ENCODE data around the gene CACNA1D. TPM values are rescaled to one million over a fixed set of nuclear protein-coding genes. Genes with fewer than 3 reads are reported as not detected.
"Not testable (repeated sequence)": the region's sequence is repeated elsewhere in the genome, so short reads cannot be mapped to it uniquely, and the experiment has no call there.

CACNA1D gene
- total RNA-seq, result 1.1 TPM
- long read RNA-seq, partial matches to known transcripts, result 0 of 1 reads
- long read RNA-seq, other reads (novel, unspliced or antisense), result 1 of 1 reads

DNA sequence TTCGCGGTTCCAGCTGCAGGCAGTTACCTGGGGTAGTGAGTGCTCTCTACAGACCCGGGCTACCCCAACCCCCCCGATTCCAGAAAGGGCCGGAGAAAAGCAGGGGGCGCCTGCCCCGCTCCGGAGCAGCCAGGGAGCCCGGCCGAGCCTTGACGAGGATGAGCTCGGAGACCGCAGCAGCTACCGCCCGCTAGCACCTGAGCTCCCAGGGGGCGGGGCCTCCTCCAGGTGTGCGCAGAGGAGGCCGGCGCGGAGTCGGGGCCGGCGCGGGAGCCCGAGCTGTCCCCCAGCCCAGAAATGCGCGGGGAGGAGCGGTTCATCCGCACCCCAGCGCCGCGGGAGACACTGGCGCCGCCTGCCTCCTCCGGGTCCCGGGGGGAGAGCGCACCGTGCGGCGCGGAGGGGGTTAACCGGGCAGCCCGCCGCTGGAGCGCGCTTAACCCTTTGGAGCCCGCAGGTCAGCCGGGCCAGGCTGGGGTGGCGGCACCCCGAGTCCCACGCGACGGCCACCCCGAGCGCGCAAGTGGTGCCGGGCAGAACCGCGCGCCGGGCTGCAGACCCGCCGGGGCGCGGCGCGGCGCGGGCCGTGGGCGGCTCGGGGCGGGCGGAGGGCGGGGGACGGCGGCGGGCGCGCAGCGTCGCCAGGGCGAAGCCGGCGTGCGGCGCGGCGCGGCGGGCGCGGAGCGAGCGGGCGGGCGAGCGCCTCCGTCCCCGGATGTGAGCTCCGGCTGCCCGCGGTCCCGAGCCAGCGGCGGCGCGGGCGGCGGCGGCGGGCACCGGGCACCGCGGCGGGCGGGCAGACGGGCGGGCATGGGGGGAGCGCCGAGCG, at the start of gene CACNA1D:
Gene CACNA1D (plus strand): TSS at position 649 of the 829 bp plus-strand sequence. CDS start 556 bp downstream, outside the sequence.
- TF ChIP-seq, protein P1, sequence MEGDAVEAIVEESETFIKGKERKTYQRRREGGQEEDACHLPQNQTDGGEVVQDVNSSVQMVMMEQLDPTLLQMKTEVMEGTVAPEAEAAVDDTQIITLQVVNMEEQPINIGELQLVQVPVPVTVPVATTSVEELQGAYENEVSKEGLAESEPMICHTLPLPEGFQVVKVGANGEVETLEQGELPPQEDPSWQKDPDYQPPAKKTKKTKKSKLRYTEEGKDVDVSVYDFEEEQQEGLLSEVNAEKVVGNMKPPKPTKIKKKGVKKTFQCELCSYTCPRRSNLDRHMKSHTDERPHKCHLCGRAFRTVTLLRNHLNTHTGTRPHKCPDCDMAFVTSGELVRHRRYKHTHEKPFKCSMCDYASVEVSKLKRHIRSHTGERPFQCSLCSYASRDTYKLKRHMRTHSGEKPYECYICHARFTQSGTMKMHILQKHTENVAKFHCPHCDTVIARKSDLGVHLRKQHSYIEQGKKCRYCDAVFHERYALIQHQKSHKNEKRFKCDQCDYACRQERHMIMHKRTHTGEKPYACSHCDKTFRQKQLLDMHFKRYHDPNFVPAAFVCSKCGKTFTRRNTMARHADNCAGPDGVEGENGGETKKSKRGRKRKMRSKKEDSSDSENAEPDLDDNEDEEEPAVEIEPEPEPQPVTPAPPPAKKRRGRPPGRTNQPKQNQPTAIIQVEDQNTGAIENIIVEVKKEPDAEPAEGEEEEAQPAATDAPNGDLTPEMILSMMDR (IDR thresholded peaks at IDR 0.05; ENCODE audit: borderline replicate concordance), result no peak
- H3K27ac ChIP-seq (replicated peaks), result no peak within 1 kb of the TSS
- H3K4me1 ChIP-seq, result peaks cover 21% of the 10 kb centered on the region
- peak within 1 kb of the TSS; percentile 63 for H3K4me3 ChIP-seq
- H3K9me3 ChIP-seq (replicated peaks), result no peaks in the 10 kb centered on the region
- H3K27me3 ChIP-seq (ENCODE audit: low read depth), result peaks cover 89% of the 10 kb centered on the region
- H3K36me3 ChIP-seq, result no peaks in the 10 kb centered on the region
- no peak for DNase-seq
- intact Hi-C loops (cut with micrococcal nuclease), result no loop called here

DNA sequence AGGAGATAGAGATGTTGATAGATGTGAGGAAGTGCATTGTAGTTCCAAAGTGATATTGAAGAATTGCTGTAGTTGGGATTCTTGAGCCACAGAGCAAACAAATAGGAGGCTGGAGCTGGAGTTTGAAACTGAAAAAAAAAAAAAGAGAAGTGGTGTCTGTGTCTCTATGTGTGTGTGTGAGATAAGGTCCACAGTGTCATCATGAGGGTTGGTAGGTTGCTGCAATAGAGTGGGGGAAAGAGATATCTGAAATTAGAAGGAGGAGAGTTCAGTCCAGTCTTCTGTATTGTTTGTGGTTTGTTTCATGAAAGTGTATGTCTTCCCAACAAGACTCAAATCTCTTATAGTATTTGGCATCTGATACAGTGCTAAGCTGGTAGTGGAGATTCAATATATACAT, 37.3 kb upstream of the CACNA1D start:
- Histone ChIP-seq H3K4me3 (no peak overlapping the region), H3K27me3 (ENCODE audit: low read depth) (peaks cover 19% of the 10 kb centered on the region), H3K9me3 (replicated peaks) (no peaks in the 10 kb centered on the region), H3K27ac (replicated peaks) (no peak overlapping the region), H3K4me1 (no peaks in the 10 kb centered on the region), H3K36me3 (no peaks in the 10 kb centered on the region)
- intact Hi-C loops (cut with micrococcal nuclease), result no loop called here
- no peak for DNase-seq
- TF ChIP-seq, protein P1 (IDR thresholded peaks at IDR 0.05; ENCODE audit: borderline replicate concordance), result no peak

DNA sequence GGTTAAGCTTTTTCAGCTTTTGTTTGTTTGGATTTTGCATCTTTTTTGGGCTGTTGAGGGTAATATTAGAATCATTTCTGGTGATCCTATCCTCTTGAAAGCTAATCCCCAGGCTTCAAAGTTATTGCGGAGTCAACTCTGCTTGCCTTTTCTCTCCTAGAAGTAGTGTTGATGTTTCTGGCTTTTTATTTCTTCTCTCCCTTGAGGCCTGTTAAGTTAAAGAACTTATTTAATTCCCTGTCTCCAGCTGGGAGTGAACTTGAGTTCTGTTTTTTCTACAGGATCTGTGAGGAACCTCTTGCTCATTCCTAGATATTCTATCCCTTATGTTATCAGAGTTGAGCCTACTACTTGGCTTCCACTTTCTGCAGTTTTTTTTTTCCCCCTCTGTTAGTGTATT, 34.1 kb upstream of the CACNA1D start:
- no peak overlapping the region for H3K4me3 ChIP-seq

DNA sequence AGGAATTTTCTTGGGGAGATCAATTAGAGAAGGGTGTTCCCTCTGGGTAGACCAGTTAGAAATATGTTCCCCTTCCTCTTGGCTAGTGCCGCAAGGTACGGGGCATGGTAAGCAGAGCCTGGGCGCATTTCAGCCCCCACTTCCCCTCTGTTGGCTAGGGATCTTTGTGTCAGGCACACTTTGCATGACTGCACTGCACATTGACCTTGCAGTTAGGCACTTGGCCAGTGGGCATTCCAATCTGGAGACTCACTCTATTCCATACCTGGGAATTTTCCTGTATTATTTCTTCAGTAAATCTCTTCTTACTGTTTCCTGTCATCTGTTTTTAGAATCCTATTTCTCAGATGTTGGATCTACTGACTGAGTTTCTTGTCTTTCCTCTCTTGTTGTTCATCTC, 30.0 kb upstream of the CACNA1D start:
- no peak for DNase-seq
- intact Hi-C loops (cut with micrococcal nuclease), result no loop called here
- no peaks in the 10 kb centered on the region for H3K36me3 ChIP-seq
- no peak overlapping the region for H3K4me3 ChIP-seq
- TF ChIP-seq, protein P1 (IDR thresholded peaks at IDR 0.05; ENCODE audit: borderline replicate concordance), result no peak
- peaks cover 27% of the 10 kb centered on the region for H3K9me3 ChIP-seq (replicated peaks)
- no peaks in the 10 kb centered on the region for H3K4me1 ChIP-seq
- no peak overlapping the region for H3K27ac ChIP-seq (replicated peaks)
- no peaks in the 10 kb centered on the region for H3K27me3 ChIP-seq (ENCODE audit: low read depth)

More for the DNA sequence above, 34.1 kb upstream of the CACNA1D start:
- no peaks in the 10 kb centered on the region for H3K36me3 ChIP-seq
- intact Hi-C loops (cut with micrococcal nuclease), result no loop called here
- no peak for DNase-seq
- TF ChIP-seq, protein P1 (IDR thresholded peaks at IDR 0.05; ENCODE audit: borderline replicate concordance), result no peak
- peaks cover 13% of the 10 kb centered on the region for H3K27me3 ChIP-seq (ENCODE audit: low read depth)
- H3K4me1 ChIP-seq, result no peaks in the 10 kb centered on the region
- no peak overlapping the region for H3K27ac ChIP-seq (replicated peaks)
- peaks cover 12% of the 10 kb centered on the region for H3K9me3 ChIP-seq (replicated peaks)

DNA sequence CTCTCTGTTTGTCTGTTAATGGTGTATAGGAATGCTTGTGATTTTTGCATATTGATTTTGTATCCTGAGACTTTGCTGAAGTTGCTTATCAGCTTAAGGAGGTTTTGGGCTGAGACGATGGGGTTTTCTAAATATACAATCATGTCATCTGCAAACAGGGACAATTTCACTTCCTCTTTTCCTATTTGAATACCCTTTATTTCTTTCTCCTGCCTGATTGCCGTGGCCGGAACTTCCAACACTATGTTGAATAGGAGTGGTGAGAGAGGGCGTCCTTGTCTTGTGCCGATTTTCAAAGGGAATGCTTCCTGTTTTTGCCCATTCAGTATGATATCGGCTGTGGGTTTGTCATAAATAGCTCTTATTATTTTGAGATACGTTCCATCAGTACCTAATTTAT, 24.7 kb upstream of the CACNA1D start:
- H3K27me3 ChIP-seq (ENCODE audit: low read depth); H3K4me1 ChIP-seq; intact Hi-C loops (cut with micrococcal nuclease); H3K36me3 ChIP-seq; DNase-seq; H3K27ac ChIP-seq (replicated peaks); H3K4me3 ChIP-seq: not testable (repeated sequence)
- peaks cover 15% of the 10 kb centered on the region for H3K9me3 ChIP-seq (replicated peaks)

DNA sequence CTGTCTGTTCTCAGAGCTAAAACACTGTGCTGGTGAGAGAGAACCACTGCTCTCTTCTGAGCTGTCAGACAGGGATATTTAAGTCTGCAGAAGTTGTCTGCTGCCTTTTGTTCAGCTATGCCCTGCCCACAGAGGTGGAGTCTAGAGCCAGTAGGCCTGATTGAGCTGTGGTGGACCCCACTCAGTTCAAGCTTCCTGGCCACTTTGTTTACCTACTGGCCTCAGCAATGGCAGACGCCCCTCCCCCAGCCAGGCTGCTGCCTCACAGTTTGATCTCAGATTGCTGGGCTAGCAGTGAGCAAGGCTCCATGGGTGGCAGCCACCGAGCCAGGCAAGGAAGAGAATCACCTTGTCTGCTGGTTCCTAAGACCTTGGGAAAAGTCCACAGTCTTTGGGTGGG, 21.0 kb upstream of the CACNA1D start:
- H3K27ac ChIP-seq (replicated peaks), result no peak overlapping the region
- intact Hi-C loops (cut with micrococcal nuclease), result no loop called here
- H3K4me3 ChIP-seq, result no peak overlapping the region
- H3K36me3 ChIP-seq, result no peaks in the 10 kb centered on the region
- H3K9me3 ChIP-seq (replicated peaks), result peaks cover 9% of the 10 kb centered on the region
- TF ChIP-seq, protein P1 (IDR thresholded peaks at IDR 0.05; ENCODE audit: borderline replicate concordance), result no peak
- peaks cover 29% of the 10 kb centered on the region for H3K27me3 ChIP-seq (ENCODE audit: low read depth)
- DNase-seq, result no peak
- no peaks in the 10 kb centered on the region for H3K4me1 ChIP-seq

DNA sequence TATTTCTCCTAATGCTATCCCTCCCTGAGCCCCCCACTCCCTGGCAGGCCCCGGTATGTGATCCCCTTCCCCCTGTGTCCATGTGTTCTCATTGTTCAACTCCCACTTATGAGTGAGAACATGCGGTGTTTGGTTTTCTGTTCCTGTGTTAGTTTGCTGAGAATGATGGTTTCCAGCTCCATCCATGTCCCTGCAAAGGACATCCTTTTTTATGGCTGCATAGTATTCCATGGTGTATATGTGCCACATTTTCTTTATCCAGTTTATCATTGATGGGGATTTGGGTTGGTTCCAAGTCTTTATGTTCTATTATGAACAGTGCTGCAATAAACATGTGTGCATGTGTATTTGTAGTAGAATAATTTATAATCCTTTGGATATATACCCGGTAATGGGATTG, 18.0 kb upstream of the CACNA1D start:
- H3K36me3 ChIP-seq; H3K27ac ChIP-seq (replicated peaks); H3K4me3 ChIP-seq; H3K9me3 ChIP-seq (replicated peaks); intact Hi-C loops (cut with micrococcal nuclease); H3K4me1 ChIP-seq; DNase-seq: not testable (repeated sequence)
- peaks cover 52% of the 10 kb centered on the region for H3K27me3 ChIP-seq (ENCODE audit: low read depth)

DNA sequence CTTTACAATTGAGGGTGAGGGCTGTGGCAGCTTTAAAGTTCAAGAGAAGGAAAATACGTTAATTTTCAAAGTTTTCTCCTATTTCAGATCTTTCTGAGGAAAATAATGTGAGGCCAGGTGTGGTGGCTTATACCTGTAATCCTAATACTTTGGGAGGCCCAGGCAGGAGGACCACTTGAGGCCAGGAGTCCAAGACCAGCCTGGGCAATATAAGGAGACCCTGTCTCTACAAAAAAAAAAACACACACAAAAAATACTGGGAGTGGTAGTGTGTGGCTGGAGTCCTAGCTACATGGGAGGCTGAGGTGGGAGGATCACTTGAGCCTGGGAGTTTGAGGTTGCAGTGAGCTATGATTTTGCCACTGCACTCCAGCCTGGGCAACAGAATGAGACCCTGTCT, 16.7 kb upstream of the CACNA1D start:
- H3K4me3 ChIP-seq; H3K36me3 ChIP-seq; H3K4me1 ChIP-seq; H3K9me3 ChIP-seq (replicated peaks); DNase-seq; intact Hi-C loops (cut with micrococcal nuclease); H3K27ac ChIP-seq (replicated peaks): not testable (repeated sequence)
- peaks cover 58% of the 10 kb centered on the region for H3K27me3 ChIP-seq (ENCODE audit: low read depth)
